Gastroesophageal sphincter (tissue), 3 donors: ENCODE data around the gene SNX5.

Experiments used
- CTCF ChIP-seq, 4 experiments: fragments of 200-600 bp in 2 of 4; fragments of 450-650 bp in 2 of 4; sonication (generic) in 1 of 4; IDR thresholded peaks; one replicate each; pipeline ENCODE4 v1.5.1; 2017 to 2019; ENCODE audit warnings: antibody characterized with exemption in 4 of 4, mild to moderate bottlenecking in 2 of 4, moderate library complexity in 2 of 4
- EP300 ChIP-seq: sonication (generic); formaldehyde crosslinking; IDR thresholded peaks from one replicate; pipeline ENCODE4 v1.6.1; 2017; ENCODE audit warnings: antibody characterized with exemption, mild to moderate bottlenecking
- POLR2A ChIP-seq, 2 donors: fragments of 450-650 bp; IDR thresholded peaks; one replicate each; pipeline ENCODE4 v1.6.1; 2017; ENCODE audit warnings: antibody characterized with exemption in 2 of 2, mild to moderate bottlenecking in 2 of 2, moderate library complexity in 1 of 2

GRCh38 chr20:17960927-17961586 is 7.5 kb downstream of the SNX5 start:
- TF ChIP-seq CTCF (IDR thresholded peaks at IDR 0.05) (no peak), EP300 (no peak), POLR2A (IDR thresholded peaks at IDR 0.05) (no peak)
